Brain pericyte (primary cell): ENCODE measurements around the gene SCN1A.
"Not testable (repeated sequence)": the region's sequence is repeated elsewhere in the genome, so short reads cannot be mapped to it uniquely, and the experiment has no call there.

Experiments used
- DNase-seq: peaks from one replicate; pipeline ENCODE4 v3.0.0-alpha.2; 2012; ENCODE audit warnings: low read depth, low spot score

Gene SCN1A

DNA sequence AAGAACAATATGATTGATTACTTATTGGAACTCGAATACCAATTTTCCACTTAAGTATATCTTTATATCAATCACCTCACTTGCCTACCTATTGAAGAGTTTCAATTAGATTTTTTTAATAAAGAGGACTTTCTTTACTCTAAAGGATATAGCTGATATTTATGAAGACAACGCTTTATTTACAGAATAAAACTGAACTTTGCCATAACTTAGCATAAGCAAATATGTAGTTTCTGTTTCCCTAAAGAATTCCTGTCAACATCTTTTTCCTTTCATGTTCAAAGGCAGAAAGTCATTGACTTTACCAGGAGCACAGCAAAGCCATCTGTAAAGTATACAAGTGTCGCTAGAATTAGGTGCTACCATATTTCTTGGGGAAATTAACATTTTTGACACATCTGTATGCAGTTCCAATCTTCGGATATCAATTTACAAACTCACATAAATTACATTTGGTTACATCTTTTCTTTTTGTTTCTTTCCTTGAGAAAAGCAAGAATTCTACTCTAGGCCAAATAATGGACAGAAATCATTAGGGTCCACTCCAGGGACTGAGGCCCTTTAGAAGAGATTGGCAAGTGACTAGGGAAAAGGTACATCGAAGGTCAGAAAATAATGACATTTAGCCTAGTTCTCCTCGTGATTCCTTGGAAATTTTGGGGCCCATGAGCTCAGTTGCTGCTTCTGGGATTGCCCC lies 7.5 kb upstream of the SCN1A start:
- no peak for DNase-seq

GRCh38 chr2:166134252-166135151 lies 6.7 kb upstream of the SCN1A start:
- DNase-seq: no peak

- no peak for DNase-seq
Observed at GRCh38 chr2:166133653-166134052, 5.8 kb upstream of the SCN1A start.

- DNase-seq: no peak
Observed at GRCh38 chr2:166128156-166128505, 311 bp upstream of the SCN1A start.

DNA sequence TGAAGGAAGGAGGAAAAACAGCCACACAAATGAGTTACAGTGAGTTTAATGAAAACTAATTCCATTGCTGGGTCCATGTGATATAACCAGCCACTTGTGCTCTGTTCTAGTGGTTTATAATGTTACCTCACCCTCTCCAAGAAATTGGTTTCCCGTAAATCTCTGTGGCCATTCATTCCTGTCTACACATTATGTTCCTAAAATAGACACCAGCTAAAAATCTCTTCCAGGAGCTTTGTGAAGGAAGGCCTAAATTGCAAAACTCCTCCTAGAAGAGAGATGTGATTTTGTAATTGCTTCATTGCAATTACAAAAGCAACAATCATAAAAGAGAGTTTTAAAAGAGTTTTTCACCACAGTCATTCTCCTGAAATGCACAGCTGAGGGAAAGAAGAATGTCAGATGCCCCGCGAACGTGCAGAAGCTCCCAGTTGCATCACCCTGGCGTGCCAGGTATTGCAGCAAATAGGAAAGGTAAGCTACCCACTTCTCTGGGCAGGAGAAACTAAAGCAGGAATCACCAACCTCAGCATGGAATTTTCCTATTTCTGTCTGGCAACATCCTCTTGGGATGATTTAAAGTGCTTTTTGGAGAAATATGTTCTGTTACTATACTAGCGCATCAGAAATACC lies 1.7 kb downstream of the SCN1A start:
- DNase-seq: no peak

- no peak for DNase-seq
Observed at GRCh38 chr2:166125557-166125956, 2.3 kb downstream of the SCN1A start.

- DNase-seq: no peak
Observed at GRCh38 chr2:166118180-166118579, 9.6 kb downstream of the SCN1A start.

DNA sequence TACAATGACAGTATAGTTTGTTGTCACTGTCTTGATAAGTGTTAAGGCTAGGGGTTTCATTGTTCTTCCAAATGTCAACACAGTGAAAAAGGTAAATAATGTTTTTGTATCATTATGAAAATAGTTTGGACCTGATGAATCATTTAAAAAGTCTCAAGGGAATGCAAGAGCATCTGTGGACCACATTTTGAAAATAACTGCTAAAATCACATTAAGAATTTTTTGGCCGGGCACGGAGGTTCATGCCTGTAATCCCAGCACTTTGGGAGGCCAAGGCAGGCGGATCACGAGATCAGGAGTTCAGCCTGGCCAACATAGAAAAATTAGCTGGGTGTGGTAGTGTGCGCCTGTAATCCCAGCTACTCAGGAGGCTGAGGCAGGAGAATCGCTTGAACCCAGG lies 10.3 kb downstream of the SCN1A start:
- no peak for DNase-seq

DNA sequence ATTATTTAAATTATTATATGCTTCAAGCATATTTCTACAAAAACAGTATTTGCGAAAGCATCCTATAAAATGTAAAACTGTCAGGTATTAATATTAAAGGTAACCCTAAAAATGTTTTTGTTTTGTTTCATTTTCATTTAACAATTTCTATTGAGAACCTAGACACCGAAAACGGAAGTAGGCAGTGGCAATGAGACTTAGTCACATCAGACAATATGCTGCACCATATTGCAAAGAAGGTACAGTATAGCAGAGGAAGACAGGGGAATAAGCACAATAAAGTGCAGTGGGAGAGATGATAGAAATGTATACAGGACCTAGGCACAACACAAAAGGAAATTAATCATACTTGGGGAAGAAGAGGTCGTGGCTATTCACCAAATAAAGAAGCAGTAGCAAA lies 12.2 kb downstream of the SCN1A start:
- DNase-seq: no peak

- DNase-seq: no peak
Observed at GRCh38 chr2:166112193-166112605, 15.6 kb downstream of the SCN1A start.

DNA sequence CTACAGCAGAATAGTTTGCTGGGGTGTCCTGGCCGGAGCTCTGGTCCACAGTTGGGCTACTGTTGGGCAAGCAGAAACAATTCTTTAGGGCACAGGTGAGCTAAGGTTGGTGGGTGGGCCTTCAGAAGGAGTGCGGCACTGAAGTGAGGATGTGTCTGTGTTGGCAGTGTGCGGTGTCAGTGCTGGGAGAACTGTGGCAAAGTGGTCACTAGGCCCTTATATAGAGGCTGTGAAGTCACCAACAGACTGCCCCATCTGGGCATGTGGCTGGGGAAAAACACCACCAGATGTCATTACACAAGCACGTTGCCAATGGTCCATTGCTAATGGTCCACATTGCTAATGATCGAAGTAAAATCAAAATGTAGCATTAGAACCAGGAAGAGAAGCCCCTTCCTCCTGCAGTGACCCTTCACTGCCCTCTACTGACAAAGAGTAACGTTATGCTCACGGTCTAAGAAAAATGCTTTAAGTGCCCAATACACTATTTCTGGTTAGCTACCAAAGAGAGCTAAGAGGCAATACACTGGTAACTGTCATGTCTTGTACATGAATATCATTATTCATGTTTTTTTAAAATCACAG lies 21.3 kb downstream of the SCN1A start:
- no peak for DNase-seq

- no peak for DNase-seq
Observed at GRCh38 chr2:166104773-166105172, 23.0 kb downstream of the SCN1A start.

GRCh38 chr2:166104084-166104483 lies 23.7 kb downstream of the SCN1A start:
- DNase-seq: no peak

- DNase-seq: not testable (repeated sequence)
Observed at GRCh38 chr2:166103277-166103676, 24.5 kb downstream of the SCN1A start.

DNA sequence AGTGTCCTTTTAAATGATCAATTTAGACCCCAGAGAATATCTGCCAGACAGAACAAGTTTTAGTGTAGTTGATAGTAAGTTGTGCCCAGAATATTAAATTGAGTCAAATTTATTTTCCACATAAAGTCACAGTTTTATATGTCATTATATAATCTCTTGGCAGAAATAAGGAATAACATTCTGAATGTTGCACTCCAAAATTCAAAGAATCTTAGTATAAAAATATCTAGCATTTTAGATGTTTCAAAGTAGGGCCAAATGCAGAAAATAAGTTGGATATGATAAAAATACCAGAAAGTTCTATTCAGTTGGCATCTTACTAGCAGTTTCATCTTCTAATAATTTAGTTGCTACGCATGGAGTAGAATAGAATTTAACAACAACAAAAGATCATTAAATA lies 33.5 kb downstream of the SCN1A start:
- DNase-seq: no peak

DNA sequence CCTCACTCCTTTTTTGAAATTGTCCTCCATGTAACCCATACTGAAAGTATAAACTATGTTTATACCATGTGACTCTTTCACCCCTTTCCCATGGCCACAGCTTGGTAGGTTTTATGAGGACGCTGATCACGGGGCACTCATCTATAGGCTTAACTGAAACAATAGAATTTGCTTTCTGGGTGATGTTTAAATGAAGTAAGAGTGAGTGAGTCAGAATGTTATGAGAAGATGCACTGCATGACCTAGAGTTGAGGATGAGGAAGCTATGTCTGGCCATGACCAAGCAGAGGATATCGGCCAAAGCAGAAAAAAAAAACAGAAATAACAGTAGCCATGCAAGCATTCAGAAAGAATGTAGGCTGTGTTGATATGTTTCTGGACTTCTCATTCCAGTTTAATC lies 34.9 kb downstream of the SCN1A start:
- no peak for DNase-seq

DNA sequence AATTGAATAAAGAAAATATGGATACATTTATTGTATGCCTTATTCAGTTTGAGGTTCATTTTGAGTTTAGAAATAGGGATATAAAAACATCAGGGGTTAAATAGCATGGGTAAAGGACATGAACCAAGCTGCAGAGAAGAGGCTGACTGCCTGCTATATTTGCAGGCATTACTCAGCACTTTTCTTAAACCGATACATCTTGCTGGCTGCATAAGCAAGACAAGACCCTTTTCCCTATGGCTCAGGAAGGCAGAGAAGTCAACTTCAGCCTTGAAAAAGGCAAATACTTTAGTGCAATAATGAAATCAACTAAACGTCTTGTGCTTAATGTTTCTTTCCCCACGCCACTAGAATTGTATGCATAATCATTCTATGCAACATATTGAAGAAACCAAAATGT lies 36.4 kb downstream of the SCN1A start:
- no peak for DNase-seq

GRCh38 chr2:166090908-166091307 lies 36.9 kb downstream of the SCN1A start:
- DNase-seq: no peak

GRCh38 chr2:166090346-166090745 lies 37.5 kb downstream of the SCN1A start:
- DNase-seq: no peak

GRCh38 chr2:166088634-166089033 lies 39.2 kb downstream of the SCN1A start:
- no peak for DNase-seq

- no peak for DNase-seq
Observed at GRCh38 chr2:166084301-166084700, 43.5 kb downstream of the SCN1A start.

DNA sequence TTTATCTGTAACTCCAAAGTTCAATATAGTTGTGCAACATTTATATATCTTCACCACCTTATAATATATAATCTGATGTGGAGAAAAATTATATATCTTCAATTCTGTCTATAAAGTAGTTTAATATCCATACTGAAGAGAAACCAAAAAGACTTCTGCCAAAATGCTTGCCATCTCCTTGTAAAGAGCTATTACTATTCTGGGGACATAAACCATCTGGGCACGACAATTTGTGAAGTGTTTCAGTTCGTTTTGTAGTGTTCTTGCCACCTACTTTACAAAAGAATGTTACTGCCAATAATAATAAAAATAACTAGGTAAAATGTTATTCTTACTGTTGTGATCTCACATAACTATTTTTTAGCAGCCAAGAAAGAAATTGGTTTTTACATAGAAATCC lies 45.1 kb downstream of the SCN1A start:
- DNase-seq: no peak
